Nephron progenitor cell (in vitro differentiated cells): ENCODE measurements around the gene NBPF3.
A peak's percentile ranks its signal among the peaks of the same experiment; 100 is the strongest.
"Not testable (repeated sequence)": the region's sequence is repeated elsewhere in the genome, so short reads cannot be mapped to it uniquely, and the experiment has no call there.

Experiments used
- DNase-seq: peaks from one replicate; pipeline ENCODE4 v3.0.0; 2021
- H3K27ac Mint-ChIP-seq: 2 replicates; pipeline ENCODE4 v1.8.0; 2021; ENCODE audit warnings: mild to moderate bottlenecking, moderate library complexity, mixed read lengths
- H3K27me3 Mint-ChIP-seq: 2 replicates; pipeline ENCODE4 v1.8.0; 2021; ENCODE audit warnings: mild to moderate bottlenecking, low read depth, mixed read lengths; ENCODE audit not compliant: poor library complexity
- H3K36me3 Mint-ChIP-seq: 2 replicates; pipeline ENCODE4 v1.8.0; 2021; ENCODE audit warnings: low read depth, mixed read lengths
- H3K4me1 Mint-ChIP-seq: 2 replicates; pipeline ENCODE4 v1.8.0; 2021; ENCODE audit warnings: mixed read lengths
- H3K4me3 Mint-ChIP-seq: 2 replicates; pipeline ENCODE4 v1.8.0; 2021; ENCODE audit warnings: mild to moderate bottlenecking, moderate library complexity, mixed read lengths
- H3K9me3 Mint-ChIP-seq: 2 replicates; pipeline ENCODE4 v1.8.0; 2021; ENCODE audit warnings: mild to moderate bottlenecking, moderate library complexity, mixed read lengths
- CTCF ChIP-seq: fragments of 200-600 bp; sonication (generic); IDR thresholded peaks from 2 replicates; pipeline ENCODE4 v1.5.0; 2021; ENCODE audit warnings: antibody characterized with exemption

The NBPF3 gene

GRCh38 chr1:21406659-21407058 is 33.3 kb upstream of the NBPF3 start:
- H3K27ac Mint-ChIP-seq = no peak overlapping the region
- DNase-seq = no peak
- H3K9me3 Mint-ChIP-seq = no peaks in the 10 kb centered on the region
- no peaks in the 10 kb centered on the region for H3K36me3 Mint-ChIP-seq
- no peak for TF ChIP-seq CTCF
- H3K27me3 Mint-ChIP-seq = peaks cover 59% of the 10 kb centered on the region
- H3K4me1 Mint-ChIP-seq = no peaks in the 10 kb centered on the region
- no peak overlapping the region for H3K4me3 Mint-ChIP-seq

- DNase-seq, H3K36me3 Mint-ChIP-seq, H3K27ac Mint-ChIP-seq, H3K4me3 Mint-ChIP-seq, H3K9me3 Mint-ChIP-seq: not testable (repeated sequence)
- peaks cover 66% of the 10 kb centered on the region for H3K27me3 Mint-ChIP-seq
- peaks cover 10% of the 10 kb centered on the region for H3K4me1 Mint-ChIP-seq
Measured at GRCh38 chr1:21409897-21410296, 30.0 kb upstream of the NBPF3 start.

GRCh38 chr1:21414015-21414414 is 25.9 kb upstream of the NBPF3 start:
- peaks cover 74% of the 10 kb centered on the region for H3K27me3 Mint-ChIP-seq
- H3K36me3 Mint-ChIP-seq = no peaks in the 10 kb centered on the region
- H3K4me1 Mint-ChIP-seq = peaks cover 10% of the 10 kb centered on the region
- no peak overlapping the region for H3K4me3 Mint-ChIP-seq
- no peak overlapping the region for H3K27ac Mint-ChIP-seq
- no peak for DNase-seq
- TF ChIP-seq CTCF = no peak
- H3K9me3 Mint-ChIP-seq = no peaks in the 10 kb centered on the region

GRCh38 chr1:21420378-21420777 is 19.6 kb upstream of the NBPF3 start:
- peaks cover 66% of the 10 kb centered on the region for H3K27me3 Mint-ChIP-seq
- H3K27ac Mint-ChIP-seq, H3K36me3 Mint-ChIP-seq, H3K4me3 Mint-ChIP-seq, DNase-seq, H3K4me1 Mint-ChIP-seq, H3K9me3 Mint-ChIP-seq: not testable (repeated sequence)

- H3K4me3 Mint-ChIP-seq, DNase-seq, H3K36me3 Mint-ChIP-seq, H3K4me1 Mint-ChIP-seq, H3K9me3 Mint-ChIP-seq, H3K27ac Mint-ChIP-seq: not testable (repeated sequence)
- peaks cover 65% of the 10 kb centered on the region for H3K27me3 Mint-ChIP-seq
Measured at GRCh38 chr1:21421307-21421706, 18.6 kb upstream of the NBPF3 start.

GRCh38 chr1:21427798-21428480 is 12.0 kb upstream of the NBPF3 start:
- DNase-seq = peak; percentile 55
- peak overlapping the region; percentile 84 for H3K4me3 Mint-ChIP-seq
- not testable (repeated sequence) for H3K36me3 Mint-ChIP-seq, H3K27ac Mint-ChIP-seq, H3K4me1 Mint-ChIP-seq, H3K9me3 Mint-ChIP-seq
- H3K27me3 Mint-ChIP-seq = peaks cover 64% of the 10 kb centered on the region

- H3K4me3 Mint-ChIP-seq, H3K4me1 Mint-ChIP-seq, DNase-seq, H3K27ac Mint-ChIP-seq, H3K36me3 Mint-ChIP-seq, H3K9me3 Mint-ChIP-seq: not testable (repeated sequence)
- peaks cover 70% of the 10 kb centered on the region for H3K27me3 Mint-ChIP-seq
Measured at GRCh38 chr1:21428481-21429073, 11.4 kb upstream of the NBPF3 start.

GRCh38 chr1:21429210-21429609 is 10.7 kb upstream of the NBPF3 start:
- not testable (repeated sequence) for H3K36me3 Mint-ChIP-seq, H3K27ac Mint-ChIP-seq, DNase-seq, H3K4me3 Mint-ChIP-seq, H3K9me3 Mint-ChIP-seq, H3K4me1 Mint-ChIP-seq
- peaks cover 72% of the 10 kb centered on the region for H3K27me3 Mint-ChIP-seq

GRCh38 chr1:21430875-21431274 is 9.1 kb upstream of the NBPF3 start:
- peaks cover 74% of the 10 kb centered on the region for H3K27me3 Mint-ChIP-seq
- H3K27ac Mint-ChIP-seq, H3K9me3 Mint-ChIP-seq, DNase-seq, H3K4me1 Mint-ChIP-seq, H3K4me3 Mint-ChIP-seq, H3K36me3 Mint-ChIP-seq: not testable (repeated sequence)
